Measurements from ENCODE around the gene TAF11L10. TPM values are rescaled to one million over a fixed set of nuclear protein-coding genes. Genes with fewer than 3 reads are reported as not detected.

TAF11L10 gene
- total RNA-seq, 4 donors from 2014 or later: not detected

Small RNAs within 50 kb of the gene (small RNA-seq; reads per million reads assigned to genes)
- gene AC233724.1: not detected
- not detected for gene AC233724.3
- gene AC233724.4: not detected
- not detected for gene AC233724.6
- gene AC233724.7: not detected

Other genes with a start within 250 kb of the TAF11L10 start
- gene TAF11L2, start 99.6 kb downstream of the TAF11L10 start, total RNA-seq: not detected
- not detected for gene TAF11L3, start 79.5 kb downstream of the TAF11L10 start, total RNA-seq
- gene TAF11L4, start 76.0 kb downstream of the TAF11L10 start, total RNA-seq: not detected
- not detected for gene TAF11L5, start 72.6 kb downstream of the TAF11L10 start, total RNA-seq
- not detected for gene TAF11L6, start 69.2 kb downstream of the TAF11L10 start, total RNA-seq
- not detected for gene TAF11L7, start 12.1 kb downstream of the TAF11L10 start, total RNA-seq
- gene TAF11L8, start 6.9 kb downstream of the TAF11L10 start, total RNA-seq: not detected
- not detected for gene TAF11L9, start 3.4 kb downstream of the TAF11L10 start, total RNA-seq
- gene TAF11L11, start 6.4 kb upstream of the TAF11L10 start, total RNA-seq: not detected
- gene TAF11L12, start 12.6 kb upstream of the TAF11L10 start, total RNA-seq: not detected
- not detected for gene TAF11L13, start 34.3 kb upstream of the TAF11L10 start, total RNA-seq
- gene TAF11L14, start 36.6 kb upstream of the TAF11L10 start, total RNA-seq: not detected

Data from thyroid gland (tissue), 4 donors.